GM18499 (cell line): ENCODE measurements around the gene TSPAN18.

ENCODE experiments used
- ATAC-seq: cut with Tn5 transposase; IDR thresholded peaks from one replicate; pipeline ENCODE4 v1.9.1; 2021; ENCODE audit warnings: moderate number of reproducible peaks; ENCODE audit not compliant: insufficient read depth, unreplicated experiment

The TSPAN18 gene

GRCh38 chr11:44755556-44756523 lies 29.1 kb downstream of the TSPAN18 start:
- no peak for ATAC-seq

GRCh38 chr11:44758983-44759382 lies 32.2 kb downstream of the TSPAN18 start:
- ATAC-seq: no peak

GRCh38 chr11:44759743-44760476 lies 33.1 kb downstream of the TSPAN18 start:
- no peak for ATAC-seq

GRCh38 chr11:44760477-44760872 lies 33.7 kb downstream of the TSPAN18 start:
- ATAC-seq: no peak

GRCh38 chr11:44760917-44761550 lies 34.3 kb downstream of the TSPAN18 start:
- no peak for ATAC-seq

- ATAC-seq: no peak
Observed at GRCh38 chr11:44761551-44761961, 34.8 kb downstream of the TSPAN18 start.

- no peak for ATAC-seq
Observed at GRCh38 chr11:44763121-44763820, 36.5 kb downstream of the TSPAN18 start.

- no peak for ATAC-seq
Observed at GRCh38 chr11:44764583-44764982, 37.8 kb downstream of the TSPAN18 start.

GRCh38 chr11:44765026-44765595 lies 38.3 kb downstream of the TSPAN18 start:
- no peak for ATAC-seq

GRCh38 chr11:44765676-44766075 lies 38.9 kb downstream of the TSPAN18 start:
- no peak for ATAC-seq

GRCh38 chr11:44766112-44766971 lies 39.6 kb downstream of the TSPAN18 start:
- no peak for ATAC-seq

- no peak for ATAC-seq
Observed at GRCh38 chr11:44766972-44767278, 40.2 kb downstream of the TSPAN18 start.

GRCh38 chr11:44767421-44767820 lies 40.7 kb downstream of the TSPAN18 start:
- ATAC-seq: no peak

- no peak for ATAC-seq
Observed at GRCh38 chr11:44770401-44770800, 43.6 kb downstream of the TSPAN18 start.

- ATAC-seq: no peak
Observed at GRCh38 chr11:44771252-44771734, 44.5 kb downstream of the TSPAN18 start.

GRCh38 chr11:44771841-44772240 lies 45.1 kb downstream of the TSPAN18 start:
- ATAC-seq: no peak

GRCh38 chr11:44773351-44773965 lies 46.7 kb downstream of the TSPAN18 start:
- ATAC-seq: no peak

GRCh38 chr11:44774108-44774507 lies 47.3 kb downstream of the TSPAN18 start:
- no peak for ATAC-seq

GRCh38 chr11:44774731-44775130 lies 48.0 kb downstream of the TSPAN18 start:
- no peak for ATAC-seq
